Measurements from ENCODE around the gene RRAD. TPM values are rescaled to one million over a fixed set of nuclear protein-coding genes. Genes with fewer than 3 reads are reported as not detected.
A peak's percentile ranks its signal among the peaks of the same experiment; 100 is the strongest.

Gene RRAD
- total RNA-seq, 1 donor from 2014 or later = 40.2 TPM

DNA sequence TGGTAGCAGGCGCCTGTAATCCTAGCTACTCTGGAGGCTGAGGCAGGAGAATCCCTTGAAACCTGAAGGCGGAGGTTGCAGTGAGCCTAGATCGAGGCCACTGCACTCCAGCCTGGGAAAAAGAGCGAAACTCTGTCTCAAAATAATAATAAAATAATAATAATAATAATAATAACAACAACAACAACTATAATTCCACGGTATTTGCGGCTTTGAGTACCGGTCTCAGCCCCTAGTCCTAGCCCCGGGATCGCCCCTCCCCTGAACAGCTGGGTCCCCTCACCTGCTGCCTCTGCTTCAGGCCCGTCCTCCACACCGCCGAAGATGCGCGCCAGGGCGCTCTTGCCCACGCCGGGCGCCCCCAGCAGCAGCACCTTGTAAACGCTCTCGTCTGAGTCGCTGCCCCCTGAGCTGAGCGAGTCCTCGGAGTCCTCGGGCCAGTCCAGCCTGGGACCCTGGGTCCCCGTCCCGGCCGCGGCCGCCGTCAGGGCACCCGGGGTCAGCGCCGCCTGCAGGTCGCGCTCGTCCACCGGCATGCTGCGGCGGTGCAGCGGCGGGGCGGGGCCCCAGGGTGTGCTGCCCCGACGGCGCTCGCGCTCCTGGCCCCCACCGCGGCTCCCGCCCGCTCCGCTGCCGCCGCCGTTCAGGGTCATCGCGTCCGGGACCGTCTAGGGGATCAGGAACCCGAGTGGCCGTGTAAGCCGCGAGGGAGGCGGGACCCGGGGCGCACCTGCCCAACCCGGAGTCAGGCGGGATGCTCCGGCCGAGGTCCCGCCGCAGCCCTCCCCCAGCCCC, 611 bp downstream of the RRAD start:
- peak overlapping the region; percentile 69 for H3K4me3 ChIP-seq (ENCODE audit: low read depth, low read length)
- TF ChIP-seq, protein P1, sequence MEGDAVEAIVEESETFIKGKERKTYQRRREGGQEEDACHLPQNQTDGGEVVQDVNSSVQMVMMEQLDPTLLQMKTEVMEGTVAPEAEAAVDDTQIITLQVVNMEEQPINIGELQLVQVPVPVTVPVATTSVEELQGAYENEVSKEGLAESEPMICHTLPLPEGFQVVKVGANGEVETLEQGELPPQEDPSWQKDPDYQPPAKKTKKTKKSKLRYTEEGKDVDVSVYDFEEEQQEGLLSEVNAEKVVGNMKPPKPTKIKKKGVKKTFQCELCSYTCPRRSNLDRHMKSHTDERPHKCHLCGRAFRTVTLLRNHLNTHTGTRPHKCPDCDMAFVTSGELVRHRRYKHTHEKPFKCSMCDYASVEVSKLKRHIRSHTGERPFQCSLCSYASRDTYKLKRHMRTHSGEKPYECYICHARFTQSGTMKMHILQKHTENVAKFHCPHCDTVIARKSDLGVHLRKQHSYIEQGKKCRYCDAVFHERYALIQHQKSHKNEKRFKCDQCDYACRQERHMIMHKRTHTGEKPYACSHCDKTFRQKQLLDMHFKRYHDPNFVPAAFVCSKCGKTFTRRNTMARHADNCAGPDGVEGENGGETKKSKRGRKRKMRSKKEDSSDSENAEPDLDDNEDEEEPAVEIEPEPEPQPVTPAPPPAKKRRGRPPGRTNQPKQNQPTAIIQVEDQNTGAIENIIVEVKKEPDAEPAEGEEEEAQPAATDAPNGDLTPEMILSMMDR (conservative IDR thresholded peaks at IDR 0.05; ENCODE audit: low read depth, low read length) = peak; percentile 44
- no peak for DNase-seq (ENCODE audit: low read depth)

DNA sequence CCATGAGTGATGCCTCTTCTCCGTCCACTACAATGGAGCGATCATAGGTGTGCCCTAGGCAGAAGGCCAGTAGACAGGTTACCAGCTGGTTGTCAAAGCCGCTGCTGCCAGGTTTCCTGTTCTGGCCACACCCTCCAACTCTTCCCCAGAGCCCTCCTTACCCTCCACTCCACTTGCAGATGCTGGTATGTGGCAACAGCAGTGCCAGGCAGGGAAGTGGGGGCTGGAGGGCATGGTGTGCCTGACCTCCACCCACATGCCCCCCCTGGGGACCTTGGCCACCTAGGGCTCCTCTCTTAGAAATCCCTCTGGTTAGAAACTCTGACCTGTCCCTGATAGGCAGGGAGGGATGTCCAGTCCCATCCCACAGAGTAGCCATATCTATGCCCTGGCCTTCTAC, 1.5 kb downstream of the RRAD start:
- H3K4me3 ChIP-seq (ENCODE audit: low read depth, low read length) = peak overlapping the region; percentile 69
- TF ChIP-seq, protein P1 (conservative IDR thresholded peaks at IDR 0.05; ENCODE audit: low read depth, low read length) = no peak

DNA sequence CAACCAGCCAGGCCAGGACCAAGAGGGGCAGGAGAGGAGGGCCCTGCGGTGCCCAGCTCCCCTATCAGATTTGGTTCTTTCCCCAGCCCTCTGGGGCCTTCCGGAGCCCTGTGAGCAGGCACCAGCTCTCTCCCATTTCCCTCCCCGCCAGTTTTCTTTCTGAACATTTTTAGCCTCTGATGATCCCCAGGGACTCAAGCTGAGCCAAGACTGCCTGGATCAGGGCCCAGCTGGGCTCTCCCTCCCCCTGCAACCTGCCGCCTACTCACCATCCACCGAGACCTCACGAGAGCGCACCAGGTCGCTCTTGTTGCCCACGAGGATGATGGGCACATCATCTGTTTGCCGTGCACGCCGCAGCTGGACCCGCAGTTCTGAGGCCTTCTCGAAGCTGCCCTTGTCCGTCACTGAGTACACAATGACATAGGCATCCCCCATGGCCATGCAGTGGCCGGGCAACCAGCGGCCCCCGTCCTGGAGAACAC, 2.0 kb downstream of the RRAD start:
- no peak for DNase-seq (ENCODE audit: low read depth)
- H3K4me3 ChIP-seq (ENCODE audit: low read depth, low read length) = peak overlapping the region; percentile 69
- TF ChIP-seq, protein P1 (conservative IDR thresholded peaks at IDR 0.05; ENCODE audit: low read depth, low read length) = no peak

More for the DNA sequence above, 1.5 kb downstream of the RRAD start:
- no peak for DNase-seq (ENCODE audit: low read depth)

DNA sequence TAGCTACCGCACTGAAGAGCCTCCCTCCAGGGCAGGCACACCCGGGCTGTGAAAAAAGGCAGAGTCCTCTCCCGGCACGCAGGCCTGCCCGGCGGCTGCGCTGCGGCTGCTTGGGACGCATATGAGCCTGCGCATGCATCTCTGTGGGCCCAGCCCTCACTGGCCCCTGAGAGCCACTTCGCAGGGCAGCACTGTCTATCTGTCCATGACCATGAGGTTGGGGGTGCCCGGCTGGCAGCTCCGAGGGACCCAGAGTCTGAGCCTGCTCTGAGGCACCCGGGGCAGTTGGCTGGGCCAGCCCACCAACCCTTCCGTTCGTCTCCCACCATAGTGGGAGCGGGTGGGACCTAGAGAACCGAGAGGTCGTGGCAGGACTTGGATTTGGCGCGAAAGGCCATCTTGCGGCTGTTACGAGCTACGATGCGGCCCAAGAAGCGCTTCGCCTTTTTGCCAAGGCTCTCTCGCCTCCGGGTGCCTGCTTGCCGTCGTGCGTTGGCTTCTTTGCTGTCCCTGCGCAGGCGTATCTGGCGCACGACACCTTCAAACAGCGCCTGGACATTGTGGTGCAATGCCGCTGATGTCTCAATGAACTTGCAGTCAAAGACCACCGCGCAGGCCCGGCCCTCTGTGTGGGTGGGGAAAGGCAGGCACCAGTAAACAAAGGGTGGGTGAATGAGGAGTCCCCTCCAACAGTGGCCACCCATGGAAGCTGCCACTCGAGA, 3.4 kb downstream of the RRAD start:
- H3K4me3 ChIP-seq (ENCODE audit: low read depth, low read length) = no peak overlapping the region
- TF ChIP-seq, protein P1 (conservative IDR thresholded peaks at IDR 0.05; ENCODE audit: low read depth, low read length) = no peak
- DNase-seq (ENCODE audit: low read depth) = no peak

GRCh38 chr16:66920924-66921680, 4.2 kb downstream of the RRAD start:
- TF ChIP-seq, protein P1 (conservative IDR thresholded peaks at IDR 0.05; ENCODE audit: low read depth, low read length) = no peak
- DNase-seq (ENCODE audit: low read depth) = no peak
- no peak overlapping the region for H3K4me3 ChIP-seq (ENCODE audit: low read depth, low read length)

GRCh38 chr16:66920299-66920590, 5.1 kb downstream of the RRAD start:
- no peak overlapping the region for H3K4me3 ChIP-seq (ENCODE audit: low read depth, low read length)
- no peak for DNase-seq (ENCODE audit: low read depth)
- TF ChIP-seq, protein P1 (conservative IDR thresholded peaks at IDR 0.05; ENCODE audit: low read depth, low read length) = no peak
